HG03460 (cell line): ENCODE data around the gene LAPTM4A.
"Not testable (repeated sequence)": the region's sequence is repeated elsewhere in the genome, so short reads cannot be mapped to it uniquely, and the experiment has no call there.

Source experiments
- ATAC-seq: cut with Tn5 transposase; IDR thresholded peaks from one replicate; pipeline ENCODE4 v1.9.1; 2021; ENCODE audit not compliant: unreplicated experiment

LAPTM4A gene

GRCh38 chr2:20052861-20053281, 1.4 kb upstream of the LAPTM4A start:
- no peak for ATAC-seq

DNA sequence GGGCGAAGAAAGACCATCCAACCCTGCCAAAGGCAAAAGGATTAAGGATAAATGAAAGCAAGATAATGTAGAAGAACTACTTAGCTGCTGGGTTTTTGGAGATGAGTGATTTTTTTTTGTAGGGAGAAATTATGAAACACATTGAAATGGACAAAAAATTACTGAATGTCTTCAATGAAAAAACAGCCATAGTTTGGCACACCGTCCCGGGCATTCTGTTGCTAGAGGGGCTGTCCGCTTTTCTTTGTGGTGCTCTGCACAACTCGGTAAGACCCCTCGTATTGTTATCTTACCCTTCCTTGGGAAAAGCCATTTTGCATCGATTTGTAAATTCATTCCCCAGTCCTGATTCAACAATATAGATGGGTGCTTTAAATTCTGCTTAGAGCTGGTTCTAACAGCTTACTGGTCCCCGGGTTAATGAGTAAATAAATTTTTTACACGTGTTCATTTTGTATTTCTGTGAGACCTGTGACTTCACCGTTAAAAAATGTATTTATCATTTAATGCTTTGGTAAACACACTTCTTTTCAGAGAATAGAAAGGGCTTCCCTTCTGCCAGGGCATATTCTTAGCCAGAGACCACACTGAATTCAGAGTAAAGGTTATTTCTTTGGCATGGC, 912 bp upstream of the LAPTM4A start:
- no peak for ATAC-seq

- peak; percentile 23 for ATAC-seq
Observed at GRCh38 chr2:20050646-20051531, 539 bp downstream of the LAPTM4A start.

GRCh38 chr2:20050104-20050645, 1.3 kb downstream of the LAPTM4A start:
- peak; percentile 19 for ATAC-seq

DNA sequence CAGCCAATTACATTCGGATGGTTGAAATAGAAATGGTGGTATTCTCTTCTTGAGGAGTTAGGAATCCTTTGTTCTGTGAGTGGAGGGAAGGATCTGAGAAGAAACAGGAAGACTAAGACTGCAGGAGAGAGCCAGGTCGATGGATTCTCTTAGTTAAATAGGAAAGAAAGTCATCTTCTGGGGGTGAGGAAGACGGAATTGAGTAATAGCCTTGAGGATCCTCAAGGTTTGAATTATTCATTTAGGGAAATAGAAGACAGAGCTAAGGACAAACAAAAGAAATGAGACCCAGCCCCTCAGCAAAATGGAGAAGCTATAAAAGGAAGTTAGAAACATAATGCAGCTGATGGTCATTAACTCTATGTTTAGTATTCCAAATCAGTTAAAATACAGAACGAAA, 1.8 kb downstream of the LAPTM4A start:
- ATAC-seq = no peak

GRCh38 chr2:20048488-20049448, 2.7 kb downstream of the LAPTM4A start:
- ATAC-seq = no peak

- not testable (repeated sequence) for ATAC-seq
Observed at GRCh38 chr2:20045712-20046292, 5.6 kb downstream of the LAPTM4A start.

GRCh38 chr2:20044778-20045177, 6.7 kb downstream of the LAPTM4A start:
- ATAC-seq = no peak

GRCh38 chr2:20042531-20042930, 8.9 kb downstream of the LAPTM4A start:
- no peak for ATAC-seq

DNA sequence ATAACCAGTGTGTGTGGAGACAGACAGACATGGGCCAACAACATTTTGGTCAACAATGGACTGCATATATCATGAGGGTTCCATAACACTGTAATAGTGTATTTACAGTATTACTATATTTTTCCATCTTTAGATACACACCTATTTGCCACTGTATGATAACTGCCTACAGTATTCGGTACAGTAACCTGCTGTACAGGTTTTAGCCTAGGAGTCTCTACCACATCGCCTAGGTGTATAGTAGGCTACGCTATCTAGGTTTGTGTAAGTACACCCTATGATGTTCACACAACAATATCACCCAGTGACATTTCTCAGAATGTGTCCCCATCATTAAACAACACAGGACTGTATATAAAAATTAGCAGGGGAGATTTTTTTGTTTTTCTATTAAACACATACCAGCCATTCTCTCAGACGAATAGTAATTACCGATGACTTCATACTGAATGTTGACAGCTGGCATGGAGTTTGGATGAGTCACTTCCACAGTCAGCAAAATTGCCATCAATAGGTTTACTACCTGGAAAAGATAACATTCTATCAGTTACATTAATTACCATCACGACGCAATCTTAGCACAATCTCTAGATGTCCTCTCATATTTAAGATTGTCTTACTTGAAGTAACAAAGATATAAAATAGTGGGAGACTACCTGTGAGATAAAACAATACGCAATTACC, 10.8 kb downstream of the LAPTM4A start:
- ATAC-seq = no peak

- no peak for ATAC-seq
Observed at GRCh38 chr2:20037660-20038059, 13.8 kb downstream of the LAPTM4A start.

GRCh38 chr2:20035955-20036666, 15.3 kb downstream of the LAPTM4A start:
- ATAC-seq = peak; percentile 62

DNA sequence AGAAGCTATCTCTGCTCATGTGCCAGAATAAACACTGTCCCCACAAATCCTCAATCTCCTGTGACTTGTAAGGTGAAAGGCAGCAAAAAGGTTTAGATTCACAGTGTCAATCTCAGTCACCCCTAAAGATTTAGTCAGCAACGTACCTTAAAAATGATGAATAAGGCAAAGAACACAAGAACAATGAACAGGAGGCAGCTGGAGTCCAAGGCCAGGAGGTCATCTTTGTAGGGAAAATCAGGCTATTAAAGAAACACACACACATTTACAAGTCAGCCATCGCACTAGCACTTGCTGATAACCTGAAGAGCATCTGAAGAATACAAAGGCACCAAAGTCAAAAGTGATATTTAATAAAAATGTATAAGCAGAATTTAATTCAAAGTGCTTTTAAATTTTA, 16.6 kb downstream of the LAPTM4A start:
- no peak for ATAC-seq

DNA sequence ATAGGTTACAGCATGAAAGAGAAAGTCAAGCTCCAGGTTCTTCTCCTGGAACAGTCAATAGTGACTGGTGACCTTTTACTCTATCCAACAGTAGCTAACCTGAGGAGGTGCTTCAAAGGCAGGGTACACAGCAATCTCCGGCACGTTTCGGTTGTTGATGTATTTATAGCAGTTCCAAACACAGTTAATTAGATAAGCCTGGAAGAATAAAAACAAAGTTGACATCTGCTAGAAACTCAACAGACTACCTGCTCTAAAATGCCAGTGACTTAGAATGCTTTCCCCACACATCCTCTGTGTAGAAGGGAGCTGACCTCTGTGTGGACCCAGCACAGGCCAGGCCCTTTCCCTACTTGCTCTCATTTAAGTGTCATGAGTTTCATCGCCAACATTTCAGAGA, 17.2 kb downstream of the LAPTM4A start:
- no peak for ATAC-seq

GRCh38 chr2:20033322-20033721, 18.1 kb downstream of the LAPTM4A start:
- ATAC-seq = no peak

DNA sequence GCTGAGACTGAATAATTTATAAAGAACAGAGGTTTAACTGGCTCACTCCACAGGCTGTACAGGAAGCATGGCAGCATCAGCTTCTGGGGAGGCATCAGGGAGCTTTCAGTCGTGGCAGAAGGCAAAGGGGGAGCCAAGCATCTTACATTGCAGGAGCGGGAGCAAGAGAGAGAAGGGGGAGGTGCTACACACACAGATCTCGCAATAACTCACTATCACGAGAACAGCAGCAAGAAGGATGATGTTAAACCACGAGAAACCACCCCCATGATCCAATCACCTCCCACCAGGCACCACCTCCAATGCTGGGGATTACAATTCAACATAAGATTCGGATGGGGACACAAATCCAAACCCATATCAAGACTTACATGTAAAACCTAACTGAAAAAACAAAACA, 21.2 kb downstream of the LAPTM4A start:
- ATAC-seq = no peak

GRCh38 chr2:20027705-20028434, 23.6 kb downstream of the LAPTM4A start:
- ATAC-seq = no peak

GRCh38 chr2:20027260-20027677, 24.2 kb downstream of the LAPTM4A start:
- no peak for ATAC-seq
